ENCODE data around the gene SEMA4C. TPM values are rescaled to one million over a fixed set of nuclear protein-coding genes. Genes with fewer than 3 reads are reported as not detected.
"Not testable (repeated sequence)": the region's sequence is repeated elsewhere in the genome, so short reads cannot be mapped to it uniquely, and the experiment has no call there.

The SEMA4C gene
- total RNA-seq, 2 donors from 2014 or later = 82.5 to 92.1 TPM

DNA sequence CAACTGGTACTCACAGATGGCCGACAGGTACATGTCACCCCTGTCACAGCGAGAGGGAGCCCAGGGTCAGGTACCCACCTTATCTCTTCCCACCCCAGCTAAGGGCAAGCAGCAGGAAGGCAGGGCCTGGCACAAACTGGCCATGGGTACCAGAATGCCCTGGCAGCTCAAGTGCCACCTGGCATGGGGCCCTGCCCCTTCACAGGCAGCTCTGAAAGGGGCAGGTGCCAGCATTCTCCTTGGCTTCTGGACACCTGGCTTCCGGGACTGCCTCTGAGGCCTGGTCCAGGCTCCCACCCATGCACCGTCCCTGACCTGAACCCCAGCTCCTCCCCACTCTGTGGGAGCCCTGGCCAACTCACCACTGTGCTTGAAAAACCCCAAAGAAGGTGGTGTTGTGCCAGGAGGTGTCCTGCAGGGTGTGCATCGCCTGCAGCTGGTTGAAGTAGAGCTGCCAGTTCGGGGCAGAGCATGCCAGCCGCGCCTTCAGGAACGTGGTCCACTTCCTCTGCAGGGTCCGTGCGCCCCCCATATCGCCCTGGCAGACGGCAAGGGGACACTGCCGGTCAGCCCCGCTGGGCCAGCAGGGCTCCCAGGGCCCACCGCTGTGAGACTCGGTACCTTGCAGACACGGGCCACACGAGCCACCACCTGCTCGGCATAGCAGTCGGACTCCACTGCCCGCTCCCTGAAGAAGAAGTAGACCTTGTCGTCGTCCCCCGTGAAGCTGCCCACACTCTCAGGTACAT, 5.4 kb downstream of the SEMA4C start:
- H3K4me1 ChIP-seq (ENCODE audit: control insufficient read depth, insufficient read depth, low read length) = no peaks in the 10 kb centered on the region
- H3K36me3 ChIP-seq (ENCODE audit: control insufficient read depth, insufficient read depth, low read length) = peaks cover 65% of the 10 kb centered on the region
- H3K27ac ChIP-seq (ENCODE audit: low read depth, low read length) = no peak overlapping the region
- H3K4me3 ChIP-seq (ENCODE audit: low read length) = no peak overlapping the region
- no peak overlapping the region for H3K9ac ChIP-seq (ENCODE audit: extremely low read depth, low read length, poor library complexity, severe bottlenecking)
- Mint-ChIP-seq H3K27ac (no peak overlapping the region), H3K9me3 (no peaks in the 10 kb centered on the region), H3K27me3 (ENCODE audit: insufficient read depth) (no peaks in the 10 kb centered on the region), H3K4me1 (peaks cover 10% of the 10 kb centered on the region), H3K4me3 (no peak overlapping the region), H3K36me3 (ENCODE audit: low read depth) (peaks cover 48% of the 10 kb centered on the region)
- TF ChIP-seq, protein P1, sequence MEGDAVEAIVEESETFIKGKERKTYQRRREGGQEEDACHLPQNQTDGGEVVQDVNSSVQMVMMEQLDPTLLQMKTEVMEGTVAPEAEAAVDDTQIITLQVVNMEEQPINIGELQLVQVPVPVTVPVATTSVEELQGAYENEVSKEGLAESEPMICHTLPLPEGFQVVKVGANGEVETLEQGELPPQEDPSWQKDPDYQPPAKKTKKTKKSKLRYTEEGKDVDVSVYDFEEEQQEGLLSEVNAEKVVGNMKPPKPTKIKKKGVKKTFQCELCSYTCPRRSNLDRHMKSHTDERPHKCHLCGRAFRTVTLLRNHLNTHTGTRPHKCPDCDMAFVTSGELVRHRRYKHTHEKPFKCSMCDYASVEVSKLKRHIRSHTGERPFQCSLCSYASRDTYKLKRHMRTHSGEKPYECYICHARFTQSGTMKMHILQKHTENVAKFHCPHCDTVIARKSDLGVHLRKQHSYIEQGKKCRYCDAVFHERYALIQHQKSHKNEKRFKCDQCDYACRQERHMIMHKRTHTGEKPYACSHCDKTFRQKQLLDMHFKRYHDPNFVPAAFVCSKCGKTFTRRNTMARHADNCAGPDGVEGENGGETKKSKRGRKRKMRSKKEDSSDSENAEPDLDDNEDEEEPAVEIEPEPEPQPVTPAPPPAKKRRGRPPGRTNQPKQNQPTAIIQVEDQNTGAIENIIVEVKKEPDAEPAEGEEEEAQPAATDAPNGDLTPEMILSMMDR (conservative IDR thresholded peaks at IDR 0.05) = no peak
- H3K27me3 ChIP-seq (ENCODE audit: control insufficient read depth, insufficient read depth, low read length, poor library complexity, severe bottlenecking) = no peaks in the 10 kb centered on the region
- DNase-seq = no peak
- 96 to 98% methylated on average over 17 to 25 of the region's 25 CpGs for WGBS, 2 experiments (ENCODE audit: insufficient coverage in 1 of 2, insufficient read length in 1 of 2)
- H3K9me3 ChIP-seq (ENCODE audit: control insufficient read depth, low read length) = no peaks in the 10 kb centered on the region

DNA sequence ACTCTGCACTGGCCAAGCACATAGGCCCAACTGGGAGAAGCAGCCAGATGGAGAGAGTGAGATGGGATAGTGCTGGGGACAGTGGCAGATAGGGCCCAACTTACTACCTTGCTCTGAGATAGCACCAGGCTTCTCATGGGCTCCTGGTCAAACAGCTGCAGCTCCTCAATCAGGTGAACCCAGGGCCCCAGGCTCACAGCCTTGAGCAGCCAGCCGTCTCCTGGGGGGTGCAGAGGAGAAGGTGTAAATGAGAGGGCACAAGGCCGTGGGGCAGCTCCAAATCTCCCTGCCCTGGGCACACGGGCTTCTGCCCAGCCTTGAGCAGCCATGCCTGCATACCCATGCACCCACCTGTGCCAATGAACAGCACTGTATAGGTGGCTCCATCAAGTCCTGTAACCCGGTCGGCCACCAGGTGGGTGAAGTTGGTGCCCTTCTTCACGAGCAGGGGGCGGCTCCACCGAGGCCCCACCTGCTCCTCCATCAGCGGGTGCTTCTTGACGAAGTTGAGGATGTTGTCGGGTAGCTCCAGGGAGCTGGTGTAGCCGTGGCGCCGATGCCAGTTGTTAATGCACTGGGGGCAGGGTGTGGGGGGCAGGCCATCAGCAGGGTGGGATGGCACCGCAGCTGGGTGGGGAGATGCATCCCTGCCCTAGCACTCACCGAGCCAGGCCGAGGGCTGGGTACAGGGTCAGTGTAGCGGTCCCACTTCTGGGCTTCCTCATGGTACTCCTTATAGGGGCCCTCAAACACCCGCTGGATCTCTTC, 6.1 kb downstream of the SEMA4C start:
- no peak overlapping the region for H3K27ac ChIP-seq (ENCODE audit: low read depth, low read length)
- Mint-ChIP-seq H3K27me3 (ENCODE audit: insufficient read depth) (no peaks in the 10 kb centered on the region), H3K36me3 (ENCODE audit: low read depth) (peaks cover 48% of the 10 kb centered on the region), H3K4me1 (peaks cover 18% of the 10 kb centered on the region), H3K4me3 (no peak overlapping the region), H3K9me3 (no peaks in the 10 kb centered on the region), H3K27ac (no peak overlapping the region)
- 95% methylated on average over 13 to 19 of the region's 19 CpGs for WGBS, 2 experiments (ENCODE audit: insufficient coverage in 1 of 2, insufficient read length in 1 of 2)
- peak; percentile 31 for DNase-seq
- H3K36me3 ChIP-seq (ENCODE audit: control insufficient read depth, insufficient read depth, low read length) = peaks cover 65% of the 10 kb centered on the region
- H3K9ac ChIP-seq (ENCODE audit: extremely low read depth, low read length, poor library complexity, severe bottlenecking) = no peak overlapping the region
- TF ChIP-seq, protein P1 (conservative IDR thresholded peaks at IDR 0.05) = no peak
- H3K27me3 ChIP-seq (ENCODE audit: control insufficient read depth, insufficient read depth, low read length, poor library complexity, severe bottlenecking) = no peaks in the 10 kb centered on the region
- no peak overlapping the region for H3K4me3 ChIP-seq (ENCODE audit: low read length)
- peaks cover 5% of the 10 kb centered on the region for H3K4me1 ChIP-seq (ENCODE audit: control insufficient read depth, insufficient read depth, low read length)
- no peaks in the 10 kb centered on the region for H3K9me3 ChIP-seq (ENCODE audit: control insufficient read depth, low read length)

DNA sequence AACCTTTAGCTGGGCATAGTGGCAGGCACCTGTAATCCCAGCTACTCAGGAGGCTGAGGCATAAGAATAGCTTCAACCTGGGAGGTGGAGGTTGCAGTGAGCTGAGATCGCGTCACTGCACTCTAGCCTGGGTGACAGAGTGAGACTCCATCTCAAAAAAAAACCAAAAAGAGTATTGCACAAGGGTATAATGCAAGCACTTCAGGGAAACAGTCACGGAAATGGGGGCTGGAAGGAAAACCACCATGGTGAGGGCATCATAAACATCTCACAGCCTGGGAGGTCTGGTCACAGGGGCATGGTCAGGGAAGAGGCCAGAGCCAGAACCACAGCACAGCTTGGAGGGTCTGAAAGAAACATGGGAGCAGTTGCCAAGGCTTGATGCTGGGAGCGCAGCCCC, 6.8 kb downstream of the SEMA4C start:
- not testable (repeated sequence) for H3K9me3 Mint-ChIP-seq; H3K27me3 ChIP-seq (ENCODE audit: control insufficient read depth, insufficient read depth, low read length, poor library complexity, severe bottlenecking); H3K27ac ChIP-seq (ENCODE audit: low read depth, low read length); H3K27me3 Mint-ChIP-seq (ENCODE audit: insufficient read depth); H3K4me3 Mint-ChIP-seq; H3K9ac ChIP-seq (ENCODE audit: extremely low read depth, low read length, poor library complexity, severe bottlenecking); H3K27ac Mint-ChIP-seq; DNase-seq; H3K4me3 ChIP-seq (ENCODE audit: low read length); H3K4me1 ChIP-seq (ENCODE audit: control insufficient read depth, insufficient read depth, low read length); H3K9me3 ChIP-seq (ENCODE audit: control insufficient read depth, low read length)
- peaks cover 48% of the 10 kb centered on the region for H3K36me3 Mint-ChIP-seq (ENCODE audit: low read depth)
- H3K4me1 Mint-ChIP-seq = peaks cover 19% of the 10 kb centered on the region
- WGBS, 2 experiments (ENCODE audit: insufficient coverage in 1 of 2, insufficient read length in 1 of 2) = 97 to 100% methylated on average over 2 to 4 of the region's 4 CpGs
- peaks cover 65% of the 10 kb centered on the region for H3K36me3 ChIP-seq (ENCODE audit: control insufficient read depth, insufficient read depth, low read length)
